NCI-H526 treated with DMSO at 0.1 percent for 48 hours (cell line): ENCODE measurements around the gene PIK3CG.
A peak's percentile ranks its signal among the peaks of the same experiment; 100 is the strongest.
"Not testable (repeated sequence)": the region's sequence is repeated elsewhere in the genome, so short reads cannot be mapped to it uniquely, and the experiment has no call there.

Experiments
- DNase-seq: peaks from one replicate; lab custom pipeline; 2025; lab: John Stamatoyannopoulos, UW

PIK3CG gene

GRCh38 chr7:106865130-106866041 lies at the start of gene PIK3CG:
Gene PIK3CG (plus strand): TSS chr7:106865282. CDS start chr7:106867562, 2,280 bp downstream.
- no peak for DNase-seq

- no peak for DNase-seq
Observed at GRCh38 chr7:106817098-106817497, 48.0 kb upstream of the PIK3CG start.

GRCh38 chr7:106818736-106819135 lies 46.3 kb upstream of the PIK3CG start:
- DNase-seq = no peak

GRCh38 chr7:106819546-106819945 lies 45.5 kb upstream of the PIK3CG start:
- DNase-seq = no peak

GRCh38 chr7:106820321-106821217 lies 44.5 kb upstream of the PIK3CG start:
- peak; percentile 13 for DNase-seq

GRCh38 chr7:106823631-106824030 lies 41.5 kb upstream of the PIK3CG start:
- DNase-seq = no peak

DNA sequence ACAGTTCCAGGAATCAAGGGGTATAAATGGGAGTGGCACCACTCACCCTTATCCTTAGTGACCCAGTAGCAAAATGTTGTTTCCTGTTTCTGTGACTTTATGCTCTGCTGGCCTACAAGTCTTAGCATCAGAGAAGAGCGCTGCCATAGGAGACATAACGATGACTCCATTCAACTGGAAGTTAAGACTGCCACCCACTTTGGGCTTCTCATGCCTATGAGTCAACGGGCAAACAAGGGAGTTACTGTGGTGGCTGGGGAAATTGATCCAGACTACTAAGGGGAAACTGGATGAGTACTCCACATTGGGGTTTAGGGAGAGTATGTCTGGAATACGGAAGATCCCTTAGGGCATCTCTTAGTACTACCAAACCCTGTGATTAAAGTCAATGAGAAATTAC lies 40.6 kb upstream of the PIK3CG start:
- no peak for DNase-seq

- DNase-seq = no peak
Observed at GRCh38 chr7:106827626-106828025, 37.5 kb upstream of the PIK3CG start.

GRCh38 chr7:106829496-106829895 lies 35.6 kb upstream of the PIK3CG start:
- no peak for DNase-seq

GRCh38 chr7:106830896-106831295 lies 34.2 kb upstream of the PIK3CG start:
- DNase-seq = not testable (repeated sequence)

DNA sequence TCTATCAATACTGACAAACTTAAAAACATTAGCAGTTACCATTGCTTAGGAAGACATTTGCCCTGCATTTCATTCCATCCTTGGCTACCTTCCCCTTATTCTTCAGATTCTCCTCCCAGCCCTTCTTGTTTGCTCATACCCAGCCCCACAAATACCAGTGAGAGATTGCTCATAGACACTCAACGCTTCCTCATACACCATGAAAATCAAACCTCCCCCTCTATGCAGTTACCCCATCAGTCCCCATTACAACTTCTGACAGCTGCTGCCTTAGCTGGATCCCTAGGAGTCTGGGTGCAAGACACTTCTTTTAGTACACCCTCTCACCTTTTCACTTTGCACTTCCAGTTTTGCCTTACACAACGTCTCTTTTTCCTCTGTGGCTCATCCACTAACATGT lies 28.3 kb upstream of the PIK3CG start:
- DNase-seq = no peak

- no peak for DNase-seq
Observed at GRCh38 chr7:106839511-106839910, 25.6 kb upstream of the PIK3CG start.

- peak; percentile 33 for DNase-seq
Observed at GRCh38 chr7:106840342-106840741, 24.7 kb upstream of the PIK3CG start.

DNA sequence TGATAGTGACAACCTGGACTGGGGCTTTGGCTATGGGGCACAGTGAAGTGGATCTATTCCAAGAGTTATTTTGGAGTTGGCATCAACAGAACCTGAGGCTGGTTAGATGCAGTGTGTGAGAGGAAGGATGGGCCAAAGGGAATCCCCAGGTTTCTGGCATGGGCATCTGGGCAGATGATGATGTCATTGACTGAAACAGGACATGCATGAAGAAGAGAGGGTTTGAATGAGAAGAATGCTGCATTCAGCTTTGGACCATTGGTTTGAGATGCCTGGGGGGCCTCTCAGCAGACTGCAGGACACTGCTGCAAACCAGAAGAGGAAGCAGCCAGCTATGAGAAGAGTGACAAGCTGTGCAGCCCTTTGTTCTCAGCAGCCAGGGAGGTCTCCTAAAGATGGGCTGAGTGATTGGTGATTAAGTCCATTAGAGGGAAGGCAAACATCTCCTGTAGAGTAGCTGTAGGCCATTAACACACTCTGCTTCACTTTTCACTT lies 23.1 kb upstream of the PIK3CG start:
- DNase-seq = no peak

DNA sequence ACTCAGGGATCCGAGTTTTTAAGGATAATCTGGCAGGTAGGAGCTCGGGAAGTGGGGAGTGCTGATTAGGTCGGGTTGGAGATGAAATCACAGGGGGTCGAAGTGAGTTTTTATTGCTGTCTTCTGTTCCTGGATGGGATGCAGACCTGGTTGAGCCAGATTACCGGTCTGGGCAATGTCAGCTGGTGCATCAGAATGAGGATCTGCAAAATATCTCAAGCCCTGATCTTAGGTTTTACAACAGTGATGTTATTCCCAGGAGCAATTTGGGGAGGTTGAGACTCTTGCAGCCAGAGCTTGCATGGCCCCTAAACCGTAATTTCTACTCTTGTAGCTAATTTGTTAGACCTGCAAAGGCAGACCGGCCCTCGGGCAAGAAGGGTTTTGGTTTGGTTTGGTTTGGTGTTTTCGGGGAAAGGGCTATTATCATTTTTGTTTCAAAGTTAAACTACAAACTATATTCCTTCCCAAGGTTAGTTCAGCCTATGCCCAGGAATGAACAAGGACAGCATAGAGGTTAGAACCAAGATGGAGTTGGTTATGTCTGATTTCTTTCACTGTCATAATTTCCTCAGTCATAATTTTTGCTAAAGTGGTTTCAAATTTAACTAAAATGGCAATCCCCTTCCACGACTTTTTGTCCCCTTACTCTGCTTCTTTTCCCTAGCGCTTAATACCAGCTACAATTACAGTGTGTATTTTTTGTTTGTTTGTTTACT lies 20.6 kb upstream of the PIK3CG start:
- no peak for DNase-seq

DNA sequence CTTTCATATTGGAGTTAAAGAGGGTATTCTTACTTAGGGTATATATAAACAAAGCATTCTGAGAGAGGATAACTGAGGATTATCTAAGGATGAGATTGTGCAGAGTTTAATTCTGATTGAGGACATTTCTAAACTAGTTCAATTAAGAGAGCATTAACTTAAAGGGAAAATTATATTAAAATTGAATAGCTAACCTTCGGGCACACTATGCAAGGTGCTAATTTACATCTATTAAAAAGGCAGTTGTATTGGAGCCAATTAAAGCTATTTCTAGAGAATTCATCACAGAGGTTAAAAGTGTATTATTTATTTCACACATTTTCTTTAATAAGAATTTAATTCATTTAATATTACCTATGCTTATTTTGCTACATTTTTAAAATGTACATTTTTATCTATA lies 17.0 kb upstream of the PIK3CG start:
- no peak for DNase-seq

DNA sequence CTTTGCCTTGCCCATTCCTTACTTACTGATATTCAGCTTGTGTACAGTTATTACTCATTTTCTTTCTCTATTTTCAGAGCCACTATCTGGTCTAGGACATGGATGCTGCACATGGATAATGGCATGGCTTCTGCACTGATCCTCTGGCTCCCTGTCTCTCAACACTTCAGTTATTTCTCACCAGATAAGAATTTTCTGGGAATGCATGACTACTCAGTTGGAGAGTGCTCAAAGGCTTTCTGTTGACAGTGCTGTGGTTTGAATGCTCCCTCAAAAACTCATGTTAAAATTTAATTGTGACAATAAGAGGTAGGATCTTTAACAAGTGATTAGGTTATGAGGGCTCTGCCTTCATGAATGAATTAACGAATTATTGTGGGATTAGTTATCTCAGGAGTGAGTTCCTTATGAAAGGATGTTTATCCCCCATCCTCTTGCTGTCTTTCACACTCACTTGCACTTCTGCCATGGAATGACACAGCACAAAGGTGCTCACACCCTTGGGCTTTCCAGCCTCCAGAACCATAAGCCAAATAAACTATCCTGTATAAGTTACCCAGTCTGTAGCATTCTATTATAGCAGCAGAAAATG lies 16.1 kb upstream of the PIK3CG start:
- no peak for DNase-seq

DNA sequence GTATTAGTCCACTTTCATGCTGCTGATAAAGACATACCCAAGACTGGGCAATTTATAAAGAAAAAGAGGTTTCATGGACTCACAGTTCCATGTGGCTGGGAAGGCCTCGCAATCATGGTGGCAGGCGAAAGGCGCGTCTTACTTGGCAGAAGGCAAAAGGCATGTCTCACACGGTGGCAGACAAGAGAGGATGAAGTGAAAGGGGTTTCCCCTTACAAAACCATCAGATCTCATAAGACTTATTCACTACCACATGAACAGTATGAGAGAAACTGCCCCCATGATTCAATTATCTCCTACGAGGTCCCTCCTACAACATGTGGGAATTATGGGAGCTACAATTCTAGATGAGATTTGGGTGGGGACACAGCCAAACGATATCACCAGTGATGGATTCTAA lies 13.4 kb upstream of the PIK3CG start:
- not testable (repeated sequence) for DNase-seq

GRCh38 chr7:106853250-106853908 lies 11.7 kb upstream of the PIK3CG start:
- no peak for DNase-seq

DNA sequence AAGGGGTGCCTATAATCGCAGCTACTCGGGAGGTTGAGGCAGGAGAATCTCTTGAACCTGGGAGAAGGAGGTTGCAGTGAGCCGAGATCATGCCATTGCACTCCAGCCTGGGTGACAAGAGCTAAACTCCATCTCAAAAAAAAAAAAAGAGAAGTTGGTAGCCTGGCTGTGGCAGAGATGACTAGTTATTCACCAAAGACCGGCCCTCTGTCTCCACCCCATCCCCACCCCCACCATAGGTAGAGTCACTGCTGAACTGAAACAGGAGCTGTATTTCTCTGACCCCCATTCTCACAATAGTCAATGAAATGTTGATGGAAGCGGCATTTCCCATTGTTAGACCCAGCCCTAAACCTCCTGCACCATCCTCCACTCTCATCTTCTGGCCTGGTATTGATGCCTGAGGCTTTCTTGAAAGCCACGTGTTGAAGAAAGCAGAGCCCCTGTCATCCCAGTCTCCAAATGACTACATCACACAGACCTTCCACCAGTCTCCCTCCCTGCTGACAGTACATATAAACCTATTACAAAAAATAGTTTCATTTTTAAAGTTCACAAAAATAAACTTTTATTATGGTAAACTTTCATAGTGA lies 9.4 kb upstream of the PIK3CG start:
- no peak for DNase-seq
